HG03159 (cell line): Measurements from ENCODE around the gene GJD3.
"Not testable (repeated sequence)": the region's sequence is repeated elsewhere in the genome, so short reads cannot be mapped to it uniquely, and the experiment has no call there.

Experiments
- ATAC-seq: cut with Tn5 transposase; IDR thresholded peaks from one replicate; pipeline ENCODE4 v1.9.1; 2021; ENCODE audit warnings: mild to moderate bottlenecking, moderate library complexity; ENCODE audit not compliant: unreplicated experiment

Gene GJD3, protein sequence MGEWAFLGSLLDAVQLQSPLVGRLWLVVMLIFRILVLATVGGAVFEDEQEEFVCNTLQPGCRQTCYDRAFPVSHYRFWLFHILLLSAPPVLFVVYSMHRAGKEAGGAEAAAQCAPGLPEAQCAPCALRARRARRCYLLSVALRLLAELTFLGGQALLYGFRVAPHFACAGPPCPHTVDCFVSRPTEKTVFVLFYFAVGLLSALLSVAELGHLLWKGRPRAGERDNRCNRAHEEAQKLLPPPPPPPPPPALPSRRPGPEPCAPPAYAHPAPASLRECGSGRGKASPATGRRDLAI

GRCh38 chr17:40364121-40364861, at the start of gene GJD3:
GJD3 (minus strand) TSS chr17:40364737; CDS start chr17:40363815, 922 bp downstream.
- no peak for ATAC-seq

DNA sequence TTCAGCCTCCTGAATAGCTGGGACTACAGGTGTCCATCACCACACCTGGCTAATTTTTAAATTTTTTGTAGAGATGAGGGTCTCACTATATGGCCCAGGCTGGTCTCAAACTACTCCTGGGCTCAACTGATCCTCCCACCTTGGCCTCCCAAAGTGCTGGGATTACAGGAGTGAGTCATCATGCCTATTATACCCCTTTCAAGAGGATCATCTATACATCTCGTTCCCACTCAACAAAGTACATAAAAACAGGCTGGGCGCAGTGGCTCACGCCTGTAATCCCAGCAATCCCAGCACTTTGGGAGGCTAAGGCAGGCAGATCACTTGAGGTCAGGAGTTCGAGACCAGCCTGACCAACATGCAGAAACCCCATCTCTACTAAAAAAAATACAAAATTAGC, 49.8 kb upstream of the GJD3 start:
- ATAC-seq, result not testable (repeated sequence)

GRCh38 chr17:40412880-40413279, 48.3 kb upstream of the GJD3 start:
- no peak for ATAC-seq

- ATAC-seq, result no peak
These were observed 47.3 kb upstream of the GJD3 start for GRCh38 chr17:40411821-40412220.

DNA sequence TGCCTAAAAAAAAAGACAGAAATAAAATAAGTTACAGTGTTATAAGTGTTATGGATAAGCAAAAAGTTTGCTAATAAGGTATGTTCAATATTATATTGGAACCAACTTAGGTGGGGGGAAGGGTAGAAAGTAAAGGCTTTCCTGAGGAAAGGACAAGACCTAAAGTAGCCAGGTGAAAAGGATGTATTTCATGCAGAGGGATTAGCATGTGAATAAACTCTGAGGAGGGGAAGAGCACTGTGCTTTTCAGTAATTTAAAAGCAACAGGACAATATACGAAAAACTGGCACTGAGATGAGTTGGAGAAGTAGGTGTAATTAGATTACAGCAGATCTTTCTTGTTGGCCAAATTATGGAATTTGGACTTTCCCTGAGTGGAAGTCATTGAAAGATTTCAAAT, 45.5 kb upstream of the GJD3 start:
- no peak for ATAC-seq

GRCh38 chr17:40409540-40409939, 45.0 kb upstream of the GJD3 start:
- not testable (repeated sequence) for ATAC-seq

GRCh38 chr17:40407460-40407859, 42.9 kb upstream of the GJD3 start:
- ATAC-seq, result no peak

DNA sequence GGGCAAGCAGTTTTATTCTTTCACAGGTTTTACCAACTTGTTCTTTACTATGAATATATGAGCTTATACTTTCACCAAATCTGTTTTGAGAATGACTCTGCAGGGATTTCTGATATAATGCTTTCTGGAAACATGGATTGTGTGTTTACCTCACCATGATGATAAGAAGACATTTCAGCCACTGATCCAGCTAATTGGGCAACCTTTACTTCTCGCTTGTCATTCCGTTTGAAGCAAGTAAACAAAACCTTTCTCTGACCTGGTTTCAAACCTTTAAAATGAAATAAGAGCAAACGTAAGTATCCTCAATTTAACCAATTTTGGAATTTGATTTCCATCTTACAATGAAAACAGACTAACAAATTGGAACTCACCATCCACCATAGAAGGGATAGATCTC, 39.5 kb upstream of the GJD3 start:
- no peak for ATAC-seq

DNA sequence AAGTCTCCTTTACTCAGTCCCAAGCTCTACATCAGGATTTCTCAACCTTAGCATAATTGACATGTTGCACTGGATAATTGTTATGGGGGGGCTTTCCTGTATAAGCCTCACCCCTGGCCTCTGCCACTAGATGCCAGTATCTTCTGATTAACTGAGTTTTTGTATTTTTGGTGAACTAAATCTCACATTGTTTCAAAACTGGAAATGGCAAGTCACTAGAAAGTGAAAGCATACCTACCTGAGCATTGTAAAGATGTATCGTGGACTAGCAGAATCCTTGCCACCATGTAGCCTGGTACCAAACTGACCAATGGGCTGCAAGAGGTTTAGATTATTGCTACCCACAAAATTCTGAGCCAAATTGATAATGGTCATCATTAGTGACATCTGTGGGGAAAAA, 38.1 kb upstream of the GJD3 start:
- no peak for ATAC-seq

GRCh38 chr17:40399185-40399584, 34.6 kb upstream of the GJD3 start:
- no peak for ATAC-seq

- not testable (repeated sequence) for ATAC-seq
These were observed 22.0 kb upstream of the GJD3 start for GRCh38 chr17:40386555-40386954.

- ATAC-seq, result no peak
These were observed 17.7 kb upstream of the GJD3 start for GRCh38 chr17:40382251-40382650.

GRCh38 chr17:40378966-40379365, 14.4 kb upstream of the GJD3 start:
- no peak for ATAC-seq

DNA sequence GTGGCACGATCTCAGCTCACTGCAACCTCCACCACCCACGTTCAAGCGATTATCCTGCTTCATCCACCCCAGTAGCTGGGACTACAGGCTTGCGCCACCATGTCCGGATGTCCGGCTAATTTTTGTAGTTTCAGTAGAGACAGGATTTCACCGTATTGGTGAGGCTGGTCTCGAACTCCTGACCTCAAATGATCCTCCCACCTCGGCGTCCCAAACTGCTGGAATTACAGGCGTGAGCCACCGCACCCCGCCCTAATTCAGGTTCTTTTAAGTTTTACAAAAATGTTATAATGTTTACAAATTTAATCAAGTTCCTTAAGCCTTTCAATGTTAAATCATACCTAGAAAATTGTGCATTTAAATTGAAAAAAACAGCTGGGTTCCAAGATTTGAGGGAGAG, 13.3 kb upstream of the GJD3 start:
- ATAC-seq, result no peak

DNA sequence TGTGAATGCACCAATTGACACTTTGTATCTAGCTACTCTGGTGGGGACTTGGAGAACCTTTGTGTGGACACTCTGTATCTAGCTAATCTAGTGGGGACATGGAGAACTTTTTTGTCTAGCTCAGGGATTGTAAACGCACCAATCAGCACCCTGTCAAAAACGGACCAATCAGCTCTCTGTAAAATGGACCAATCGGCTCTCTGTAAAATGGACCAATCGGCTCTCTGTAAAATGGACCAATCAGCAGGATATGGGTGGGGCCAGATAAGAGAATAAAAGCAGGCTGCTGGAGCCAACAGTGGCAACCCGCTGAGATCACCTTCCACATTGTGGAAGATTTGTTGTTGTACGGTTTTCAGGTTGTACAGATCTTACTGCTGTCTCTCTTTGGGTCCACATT, 12.0 kb upstream of the GJD3 start:
- ATAC-seq, result not testable (repeated sequence)

DNA sequence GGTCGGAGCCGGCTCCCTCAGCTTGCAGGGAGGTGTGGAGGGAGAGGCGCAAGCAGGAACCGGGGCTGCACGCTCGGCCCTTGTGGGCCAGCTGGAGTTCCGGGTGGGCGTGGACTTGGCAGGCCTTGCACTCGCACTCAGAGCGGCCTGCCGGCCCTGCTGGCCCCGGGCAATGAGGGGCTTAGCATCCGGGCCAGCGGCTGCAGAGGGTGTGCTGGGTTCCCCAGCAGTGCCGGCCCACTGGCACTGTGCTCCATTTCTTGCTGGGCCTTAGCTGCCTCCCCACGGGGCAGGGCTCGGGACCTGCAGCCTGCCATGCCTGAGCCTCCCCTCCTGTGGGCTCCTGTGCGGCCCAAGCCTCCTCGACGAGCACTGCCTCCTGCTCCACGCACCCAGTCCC, 11.2 kb upstream of the GJD3 start:
- ATAC-seq, result not testable (repeated sequence)

DNA sequence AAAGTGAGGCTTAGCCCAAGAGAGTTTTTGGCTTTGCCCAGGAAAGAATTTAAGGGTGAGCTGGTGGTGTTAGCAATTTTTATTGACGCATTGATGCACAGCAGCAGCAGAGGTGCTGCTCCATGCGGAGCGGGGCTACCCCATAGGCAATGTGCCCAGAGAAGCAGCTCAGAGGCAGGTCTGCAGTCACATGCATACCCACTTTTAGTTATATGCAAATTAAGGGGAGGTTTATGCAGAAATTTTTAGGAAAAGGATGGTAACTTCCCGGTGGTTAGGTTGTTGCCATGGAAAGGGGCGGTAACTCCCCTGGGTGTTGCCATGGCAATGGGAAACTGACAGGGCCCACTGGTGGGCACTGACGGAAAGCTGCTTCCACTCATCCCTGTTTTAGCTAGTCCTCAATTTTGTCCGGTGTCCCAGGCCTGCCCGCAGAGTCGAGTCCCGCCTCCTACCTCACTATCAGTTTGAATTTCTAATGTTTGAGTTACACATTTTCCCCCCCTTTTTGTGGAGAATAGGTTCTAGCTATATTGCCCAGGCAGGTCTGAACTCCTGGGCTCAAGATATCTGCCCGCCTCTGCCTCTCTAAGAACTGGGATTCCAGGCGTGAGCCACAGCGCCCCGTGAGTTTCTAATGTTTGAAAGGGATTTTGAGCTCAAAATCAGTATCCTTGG, 10.4 kb upstream of the GJD3 start:
- ATAC-seq, result no peak

- no peak for ATAC-seq
These were observed 9.5 kb upstream of the GJD3 start for GRCh38 chr17:40373999-40374398.

DNA sequence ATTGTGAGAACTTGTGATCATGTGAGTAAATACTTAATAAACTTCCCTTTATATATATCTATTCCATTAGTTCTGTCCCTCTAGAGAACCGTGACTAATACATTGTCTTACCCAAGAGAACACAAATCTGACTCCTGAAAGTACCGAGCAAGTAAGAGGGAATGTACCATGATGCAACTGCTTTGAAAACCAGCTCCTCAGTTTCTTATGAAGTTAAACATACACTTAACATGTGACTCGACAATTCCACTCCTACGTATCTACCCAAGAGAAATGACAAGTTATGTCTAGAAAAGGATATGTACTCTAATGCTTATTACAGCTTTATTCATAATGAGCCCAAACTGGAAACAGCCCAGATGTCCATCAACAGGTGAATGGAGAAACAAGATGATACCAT, 8.8 kb upstream of the GJD3 start:
- no peak for ATAC-seq

GRCh38 chr17:40372644-40373043, 8.1 kb upstream of the GJD3 start:
- ATAC-seq, result not testable (repeated sequence)

- ATAC-seq, result no peak
These were observed 7.5 kb upstream of the GJD3 start for GRCh38 chr17:40372031-40372430.
